ENCODE results near the gene RNF222.
"Not testable (repeated sequence)": the region's sequence is repeated elsewhere in the genome, so short reads cannot be mapped to it uniquely, and the experiment has no call there.

The RNF222 gene

DNA sequence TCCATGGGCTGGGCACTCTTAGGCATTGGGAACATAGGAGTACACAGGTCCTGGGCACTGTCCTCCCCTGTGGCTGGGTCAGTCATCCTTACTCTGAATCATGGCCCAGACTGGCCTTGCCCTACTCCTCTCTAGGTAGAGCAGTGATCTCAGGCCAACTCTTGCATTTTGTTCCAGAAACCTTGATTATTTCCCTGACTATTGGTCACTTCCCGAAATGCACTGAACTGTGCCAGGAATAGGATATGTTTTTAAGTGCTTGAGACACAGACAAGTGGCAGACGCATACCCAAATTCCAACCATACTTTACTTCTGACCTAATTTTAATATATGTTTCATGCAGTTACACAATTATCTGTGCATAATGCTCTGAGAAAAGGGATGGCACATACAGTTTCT is 31.4 kb downstream of the RNF222 start:
- H3K9me3 Mint-ChIP-seq, result no peaks in the 10 kb centered on the region
- peaks cover 15% of the 10 kb centered on the region for H3K36me3 Mint-ChIP-seq (ENCODE audit: insufficient read depth)
- no peak for ATAC-seq (replicated peaks)
- no peak overlapping the region for H3K27ac Mint-ChIP-seq
- H3K4me3 Mint-ChIP-seq, result no peak overlapping the region
- no peaks in the 10 kb centered on the region for H3K27me3 Mint-ChIP-seq
- H3K4me1 Mint-ChIP-seq (ENCODE audit: low read depth in 2 of 2), result no peaks in the 10 kb centered on the region
- no peak for DNase-seq

DNA sequence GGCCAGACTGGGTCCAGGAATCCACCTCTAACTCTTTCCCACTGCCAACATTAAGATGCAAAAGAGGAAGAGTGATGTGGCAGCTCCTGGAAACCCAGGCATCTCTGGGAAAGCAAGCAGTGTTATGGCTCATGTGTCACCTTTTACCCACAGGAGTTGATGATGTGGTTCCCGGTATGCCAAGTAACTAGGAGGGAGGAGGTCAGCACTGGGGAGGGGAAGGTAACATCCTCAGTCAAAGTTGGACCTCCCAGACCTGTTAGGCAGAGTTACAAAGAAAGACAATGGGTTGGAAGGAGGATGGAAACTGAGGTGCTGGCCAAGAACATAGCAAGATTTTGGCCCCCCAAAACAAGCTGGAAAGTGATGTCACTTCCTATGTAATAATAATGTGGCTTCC is 32.5 kb downstream of the RNF222 start:
- H3K27ac Mint-ChIP-seq, result no peak overlapping the region
- peaks cover 15% of the 10 kb centered on the region for H3K36me3 Mint-ChIP-seq (ENCODE audit: insufficient read depth)
- no peaks in the 10 kb centered on the region for H3K9me3 Mint-ChIP-seq
- H3K4me3 Mint-ChIP-seq, result no peak overlapping the region
- DNase-seq (no peak), ATAC-seq (replicated peaks) (no peak)
- H3K4me1 Mint-ChIP-seq (ENCODE audit: low read depth in 2 of 2), result no peaks in the 10 kb centered on the region
- no peaks in the 10 kb centered on the region for H3K27me3 Mint-ChIP-seq

DNA sequence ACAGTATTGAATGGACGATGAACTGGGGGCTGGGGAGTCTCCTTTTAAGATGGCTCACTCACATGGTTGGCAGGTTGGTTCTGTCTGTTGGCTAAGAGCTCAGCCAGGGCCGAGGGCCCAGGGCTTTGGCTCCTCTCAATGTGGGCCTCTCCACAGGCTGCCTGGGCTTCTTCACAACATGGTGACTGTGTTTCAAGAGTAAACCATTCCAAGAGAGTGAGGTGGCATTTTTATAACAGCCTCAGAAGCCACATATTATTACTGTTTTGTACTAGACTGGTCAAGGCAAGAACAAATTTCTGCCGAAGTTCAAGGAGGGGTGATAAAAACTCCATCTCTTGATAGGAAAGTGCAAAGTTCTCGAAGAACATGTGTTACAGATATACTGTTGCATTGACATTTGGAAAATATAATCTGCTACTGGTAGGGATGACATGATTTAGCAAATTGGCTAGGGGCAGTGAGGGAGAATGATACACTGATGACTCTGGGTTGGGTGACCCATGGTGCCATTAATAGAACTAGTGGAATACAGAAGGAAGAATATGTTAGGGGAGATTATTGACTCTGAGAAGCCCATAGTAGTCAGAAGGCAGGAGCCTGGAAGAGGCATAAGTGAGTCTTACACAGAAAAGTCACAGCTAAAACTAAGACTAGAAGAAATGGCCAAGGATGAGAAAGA is 34.8 kb downstream of the RNF222 start:
- H3K36me3 Mint-ChIP-seq (ENCODE audit: insufficient read depth), result peaks cover 8% of the 10 kb centered on the region
- DNase-seq (no peak), ATAC-seq (replicated peaks) (no peak)
- no peak overlapping the region for H3K27ac Mint-ChIP-seq
- H3K4me1 Mint-ChIP-seq (ENCODE audit: low read depth in 2 of 2), result no peaks in the 10 kb centered on the region
- H3K4me3 Mint-ChIP-seq, result no peak overlapping the region
- no peaks in the 10 kb centered on the region for H3K27me3 Mint-ChIP-seq
- H3K9me3 Mint-ChIP-seq, result no peaks in the 10 kb centered on the region

DNA sequence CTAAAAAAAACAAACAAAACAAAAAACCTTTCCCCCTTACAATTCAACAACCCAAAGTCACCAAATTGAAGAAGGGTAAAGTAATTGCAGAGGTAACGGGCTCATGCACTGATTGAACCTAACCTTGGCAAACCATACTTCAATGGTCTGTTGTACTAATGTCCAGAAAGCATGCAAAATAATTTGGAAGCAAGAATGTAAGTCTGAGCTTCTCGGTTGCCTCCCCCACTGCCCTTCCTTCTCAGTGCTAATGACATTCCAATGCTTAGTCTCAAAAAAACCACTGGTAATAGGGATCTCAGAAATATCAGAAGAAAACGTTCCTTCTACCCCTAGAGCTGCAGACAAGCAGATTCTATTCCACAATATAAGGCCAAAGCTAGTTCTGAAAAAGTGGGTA is 36.9 kb downstream of the RNF222 start:
- Mint-ChIP-seq H3K4me1 (ENCODE audit: low read depth in 2 of 2) (no peaks in the 10 kb centered on the region), H3K27ac (no peak overlapping the region), H3K27me3 (no peaks in the 10 kb centered on the region), H3K36me3 (ENCODE audit: insufficient read depth) (no peaks in the 10 kb centered on the region), H3K9me3 (no peaks in the 10 kb centered on the region), H3K4me3 (no peak overlapping the region)
- ATAC-seq (replicated peaks), result no peak
- no peak for DNase-seq

DNA sequence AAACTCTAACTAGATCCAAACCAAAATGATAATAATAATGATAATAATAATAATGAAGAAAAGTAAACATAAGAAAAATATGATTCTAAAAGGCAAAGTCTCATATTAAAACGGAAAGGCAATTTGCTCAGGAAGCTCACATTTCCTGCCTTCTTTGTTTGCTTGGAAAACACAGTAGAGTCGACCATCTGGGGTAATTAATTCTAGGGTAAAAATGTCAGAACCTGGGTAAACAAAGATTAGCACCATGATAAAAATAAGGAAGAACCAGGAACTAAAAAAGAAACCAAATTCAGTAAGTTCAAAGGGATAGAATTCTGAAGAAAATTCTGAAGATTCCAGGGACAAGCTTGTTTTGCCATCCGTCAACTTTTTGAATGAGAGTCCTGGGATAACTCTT is 37.4 kb downstream of the RNF222 start:
- no peak overlapping the region for H3K27ac Mint-ChIP-seq
- no peaks in the 10 kb centered on the region for H3K9me3 Mint-ChIP-seq
- no peak for DNase-seq

DNA sequence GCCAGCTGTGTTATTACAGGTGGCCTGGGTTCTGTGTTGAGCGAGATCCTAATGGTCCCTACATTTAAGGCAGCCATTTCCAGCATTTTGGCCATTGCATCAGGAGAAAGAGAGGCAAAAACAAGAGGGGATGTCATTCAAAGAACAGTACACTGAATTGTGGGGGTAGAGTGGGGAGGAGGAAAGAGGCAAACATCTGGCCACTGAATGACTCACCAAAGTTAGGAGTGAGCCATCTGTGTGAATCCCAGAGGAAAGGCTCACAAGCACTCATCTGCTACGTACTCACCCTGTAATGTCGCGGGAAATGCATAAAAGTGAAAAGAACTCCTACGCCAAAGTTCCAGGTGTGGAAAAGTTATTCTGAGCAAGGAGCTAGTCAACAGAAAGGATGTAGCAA is 37.9 kb downstream of the RNF222 start:
- Mint-ChIP-seq H3K4me1 (ENCODE audit: low read depth in 2 of 2) (no peaks in the 10 kb centered on the region), H3K4me3 (no peak overlapping the region), H3K27ac (no peak overlapping the region), H3K9me3 (no peaks in the 10 kb centered on the region), H3K36me3 (ENCODE audit: insufficient read depth) (no peaks in the 10 kb centered on the region), H3K27me3 (no peaks in the 10 kb centered on the region)
- DNase-seq (no peak), ATAC-seq (replicated peaks) (no peak)

More for the DNA sequence above, 37.4 kb downstream of the RNF222 start:
- ATAC-seq (replicated peaks), result no peak
- Mint-ChIP-seq H3K27me3 (no peaks in the 10 kb centered on the region), H3K36me3 (ENCODE audit: insufficient read depth) (no peaks in the 10 kb centered on the region), H3K4me3 (no peak overlapping the region), H3K4me1 (ENCODE audit: low read depth in 2 of 2) (no peaks in the 10 kb centered on the region)

DNA sequence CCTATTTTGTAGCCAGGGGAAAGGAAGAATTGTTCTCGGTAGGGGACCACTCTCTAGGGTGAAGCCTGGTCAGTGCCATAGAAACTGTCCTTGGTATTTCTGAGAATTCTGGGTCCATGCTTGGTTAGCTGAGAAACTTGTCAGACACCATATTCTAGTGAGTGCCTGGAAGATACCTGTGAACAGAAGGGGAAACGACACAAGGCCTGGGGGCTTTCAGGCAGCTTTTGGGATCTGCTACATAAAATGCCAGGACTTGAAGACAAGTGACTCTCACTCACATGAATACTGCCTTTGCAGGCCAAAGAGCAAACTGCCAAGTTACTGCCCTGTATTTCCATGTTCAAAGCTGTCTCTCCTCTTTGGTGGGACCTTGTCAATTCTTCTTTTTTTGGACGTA is 39.7 kb downstream of the RNF222 start:
- no peaks in the 10 kb centered on the region for H3K9me3 Mint-ChIP-seq
- DNase-seq (no peak), ATAC-seq (replicated peaks) (no peak)
- H3K36me3 Mint-ChIP-seq (ENCODE audit: insufficient read depth), result no peaks in the 10 kb centered on the region
- H3K27me3 Mint-ChIP-seq, result peaks cover 0 to 9% of the 10 kb centered on the region in 2 donors
- H3K4me3 Mint-ChIP-seq, result no peak overlapping the region
- H3K4me1 Mint-ChIP-seq (ENCODE audit: low read depth in 2 of 2), result no peaks in the 10 kb centered on the region
- no peak overlapping the region for H3K27ac Mint-ChIP-seq

DNA sequence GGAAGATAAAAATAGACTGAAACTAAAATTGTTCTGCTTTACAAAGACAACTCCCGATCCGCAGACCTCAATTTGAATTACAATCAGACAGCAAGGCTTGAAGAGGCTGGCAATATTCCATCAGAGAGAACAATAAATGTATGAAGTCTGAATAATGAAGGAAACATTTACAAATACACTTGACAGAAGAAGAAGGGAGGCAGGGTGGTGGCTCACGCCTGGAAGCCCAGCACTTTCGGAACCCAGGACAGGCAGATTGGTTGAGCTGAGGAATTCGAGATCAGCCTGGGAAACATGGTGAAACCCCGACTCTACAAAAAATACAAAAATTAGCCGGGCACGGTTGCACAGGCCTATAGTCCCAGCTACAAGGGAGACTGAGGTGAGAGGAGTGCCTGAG is 43.4 kb downstream of the RNF222 start:
- no peaks in the 10 kb centered on the region for H3K4me1 Mint-ChIP-seq (ENCODE audit: low read depth in 2 of 2)
- H3K27me3 Mint-ChIP-seq, result peaks cover 11 to 24% of the 10 kb centered on the region in 2 donors
- H3K9me3 Mint-ChIP-seq, result no peaks in the 10 kb centered on the region
- no peaks in the 10 kb centered on the region for H3K36me3 Mint-ChIP-seq (ENCODE audit: insufficient read depth)
- H3K27ac Mint-ChIP-seq, result no peak overlapping the region
- H3K4me3 Mint-ChIP-seq, result no peak overlapping the region
- ATAC-seq (replicated peaks) (no peak), DNase-seq (no peak)

DNA sequence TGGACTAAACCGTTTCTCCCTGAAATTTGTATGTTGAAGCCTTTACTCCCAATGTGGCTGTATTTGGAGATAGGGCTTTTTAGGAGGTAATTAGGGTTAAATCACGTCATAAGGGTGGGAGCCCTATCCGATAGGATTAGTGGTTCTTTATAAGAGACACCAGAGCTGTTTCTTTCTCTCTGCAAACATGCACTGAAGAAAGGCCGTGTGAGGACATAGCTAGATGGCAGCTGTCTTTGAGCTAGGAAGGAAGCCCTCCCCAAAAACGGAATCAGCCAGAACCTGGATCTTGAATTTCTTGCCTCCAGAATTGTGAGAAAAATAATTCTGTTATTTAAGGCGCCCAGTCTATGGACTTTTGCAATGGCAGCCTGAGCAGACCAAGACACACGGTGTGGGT is 43.9 kb downstream of the RNF222 start:
- H3K4me3 Mint-ChIP-seq, result no peak overlapping the region
- H3K27ac Mint-ChIP-seq, result no peak overlapping the region
- no peaks in the 10 kb centered on the region for H3K9me3 Mint-ChIP-seq
- H3K27me3 Mint-ChIP-seq, result peaks cover 11 to 24% of the 10 kb centered on the region in 2 donors
- ATAC-seq (replicated peaks), result no peak
- no peak for DNase-seq
- H3K36me3 Mint-ChIP-seq (ENCODE audit: insufficient read depth), result no peaks in the 10 kb centered on the region
- no peaks in the 10 kb centered on the region for H3K4me1 Mint-ChIP-seq (ENCODE audit: low read depth in 2 of 2)

DNA sequence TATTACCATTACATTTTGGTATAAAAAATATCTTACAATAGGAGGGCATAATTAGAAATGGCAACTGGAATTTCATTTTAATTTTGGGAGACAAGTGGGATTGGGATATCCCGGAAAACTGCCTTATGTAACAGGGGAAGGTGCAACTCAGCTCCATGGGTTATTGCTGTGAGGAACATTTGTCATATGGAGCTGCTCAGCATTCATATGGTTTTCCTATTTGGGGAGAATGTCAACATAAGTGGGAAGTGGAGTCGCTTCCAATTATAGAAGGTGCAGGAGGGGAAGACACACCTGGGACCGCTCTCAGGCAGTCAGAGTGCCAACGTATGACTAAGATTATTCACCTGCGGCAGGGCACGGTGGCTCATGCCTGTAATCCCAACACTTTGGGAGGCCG is 47.3 kb downstream of the RNF222 start:
- H3K27me3 Mint-ChIP-seq, result peaks cover 32 to 51% of the 10 kb centered on the region in 2 donors
- no peaks in the 10 kb centered on the region for H3K4me1 Mint-ChIP-seq (ENCODE audit: low read depth in 2 of 2)
- no peak overlapping the region for H3K4me3 Mint-ChIP-seq
- ATAC-seq (replicated peaks) (no peak), DNase-seq (no peak)
- no peaks in the 10 kb centered on the region for H3K9me3 Mint-ChIP-seq
- H3K27ac Mint-ChIP-seq, result no peak overlapping the region
- H3K36me3 Mint-ChIP-seq (ENCODE audit: insufficient read depth), result no peaks in the 10 kb centered on the region

DNA sequence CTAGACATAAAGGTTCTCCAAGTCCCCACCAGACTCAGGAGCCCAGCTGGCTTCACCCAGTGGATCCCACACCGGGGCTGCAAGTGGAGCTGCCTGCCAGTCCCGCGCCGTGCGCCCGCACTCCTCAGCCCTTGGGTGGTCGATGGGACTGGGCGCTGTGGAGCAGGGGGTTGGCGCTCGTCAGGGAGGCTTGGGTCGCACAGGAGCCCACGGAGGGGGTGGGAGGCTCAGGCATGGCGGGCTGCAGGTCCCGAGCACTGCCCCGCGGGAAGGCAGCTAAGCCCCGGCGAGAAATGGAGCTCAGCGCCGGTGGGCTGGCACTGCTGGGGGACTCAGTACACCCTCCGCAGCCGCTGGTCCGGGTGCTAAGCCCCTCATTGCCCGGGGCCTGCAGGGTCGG is 50.6 kb downstream of the RNF222 start:
- not testable (repeated sequence) for H3K9me3 Mint-ChIP-seq; H3K4me3 Mint-ChIP-seq; H3K36me3 Mint-ChIP-seq (ENCODE audit: insufficient read depth); DNase-seq; H3K27ac Mint-ChIP-seq; H3K4me1 Mint-ChIP-seq (ENCODE audit: low read depth in 2 of 2); ATAC-seq (replicated peaks)
- peaks cover 32 to 49% of the 10 kb centered on the region in 2 donors for H3K27me3 Mint-ChIP-seq

DNA sequence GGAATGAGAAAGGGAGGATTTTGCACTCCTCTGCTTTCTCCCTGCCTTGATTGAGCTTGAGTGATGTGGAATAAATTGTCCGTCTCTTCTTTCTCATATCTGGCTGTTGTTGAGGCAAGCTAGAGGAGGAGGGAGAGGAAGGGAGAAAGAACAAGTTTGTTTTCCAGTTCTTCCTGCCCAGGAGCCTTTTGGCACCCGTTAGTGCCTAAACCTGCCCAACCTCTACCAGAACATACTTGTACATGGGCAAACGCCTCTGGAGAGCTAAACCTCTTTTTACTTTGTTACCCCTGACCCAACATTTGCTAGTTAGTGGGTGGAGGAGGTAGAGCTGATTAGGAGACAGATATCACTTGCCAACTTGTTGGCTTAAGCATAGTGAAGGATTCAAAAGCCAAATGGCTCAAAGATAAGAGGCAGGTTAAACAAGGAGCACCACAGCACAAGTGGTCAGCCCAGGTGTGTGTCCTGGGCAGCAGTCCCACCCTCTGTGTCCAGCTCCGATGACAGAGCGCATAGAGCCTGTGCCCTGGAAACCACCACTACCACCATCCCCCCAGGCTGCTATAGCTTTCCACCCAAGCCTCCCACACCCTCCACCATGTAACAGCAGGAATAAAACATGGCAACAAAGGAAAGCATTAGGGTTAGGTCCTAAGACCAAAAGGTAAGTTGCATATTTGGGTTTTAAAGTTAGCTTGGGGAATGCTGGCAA is 51.5 kb downstream of the RNF222 start:
- Mint-ChIP-seq H3K27me3 (peaks cover 32 to 49% of the 10 kb centered on the region in 2 donors), H3K4me3 (no peak overlapping the region), H3K27ac (no peak overlapping the region), H3K36me3 (ENCODE audit: insufficient read depth) (no peaks in the 10 kb centered on the region), H3K9me3 (no peaks in the 10 kb centered on the region), H3K4me1 (ENCODE audit: low read depth in 2 of 2) (no peaks in the 10 kb centered on the region)
- ATAC-seq (replicated peaks) (no peak), DNase-seq (no peak)

DNA sequence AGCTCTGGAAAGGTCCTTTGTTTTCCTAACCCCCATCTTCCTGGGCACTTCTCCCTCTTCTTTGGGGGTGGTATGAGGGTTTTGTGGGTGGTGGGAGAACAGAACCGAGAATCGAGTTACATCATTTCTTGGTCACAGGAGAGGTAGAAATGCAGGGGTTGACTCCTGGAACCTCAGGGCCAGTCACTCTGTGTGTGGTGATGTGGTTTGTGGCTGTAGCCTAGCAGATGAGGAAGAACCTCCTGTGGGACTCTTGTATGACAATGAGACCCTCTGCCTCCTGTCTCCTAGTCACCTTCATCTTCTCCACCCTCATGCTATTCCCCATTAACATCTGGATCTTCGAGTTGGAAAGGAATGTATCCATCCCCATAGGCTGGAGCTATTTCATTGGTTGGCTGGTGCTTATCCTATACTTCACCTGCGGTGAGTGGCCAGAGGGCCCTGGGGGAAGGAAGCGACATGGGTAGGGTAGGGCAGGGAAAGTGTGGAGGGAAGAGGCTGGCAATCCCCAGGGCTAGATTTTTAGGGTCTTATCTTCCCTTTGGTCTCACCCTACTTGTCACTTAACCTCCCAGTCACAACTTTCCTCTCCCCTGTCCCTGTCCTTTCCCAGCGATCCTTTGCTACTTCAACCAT is 52.5 kb downstream of the RNF222 start:
- H3K36me3 Mint-ChIP-seq (ENCODE audit: insufficient read depth), result no peaks in the 10 kb centered on the region
- no peak overlapping the region for H3K4me3 Mint-ChIP-seq
- no peaks in the 10 kb centered on the region for H3K9me3 Mint-ChIP-seq
- DNase-seq, result no peak
- no peaks in the 10 kb centered on the region for H3K4me1 Mint-ChIP-seq (ENCODE audit: low read depth in 2 of 2)
- no peak for ATAC-seq (replicated peaks)
- peaks cover 29 to 44% of the 10 kb centered on the region in 2 donors for H3K27me3 Mint-ChIP-seq
- H3K27ac Mint-ChIP-seq, result no peak overlapping the region

DNA sequence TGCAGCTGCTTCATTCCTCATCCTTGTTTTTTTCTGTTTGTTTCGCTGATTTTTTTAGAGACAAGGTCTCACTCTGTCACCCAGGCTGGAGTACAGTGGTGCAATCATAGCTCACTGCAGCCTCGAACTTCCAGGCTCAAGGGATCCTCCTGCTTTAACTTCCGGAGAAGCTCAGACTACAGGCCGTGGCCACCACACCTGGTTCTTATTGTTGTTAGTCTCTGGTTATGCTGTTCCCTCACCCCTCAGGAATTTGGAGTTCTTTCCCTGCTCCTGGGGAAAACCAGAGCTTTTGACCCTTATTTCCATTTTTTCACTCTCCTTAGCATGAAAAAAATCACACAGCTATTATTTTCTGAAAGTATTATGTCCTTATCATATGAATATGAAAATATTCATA is 56.2 kb downstream of the RNF222 start:
- Mint-ChIP-seq H3K4me1 (ENCODE audit: low read depth in 2 of 2) (peaks cover 5 to 8% of the 10 kb centered on the region in 2 donors), H3K4me3 (no peak overlapping the region), H3K36me3 (ENCODE audit: insufficient read depth) (no peaks in the 10 kb centered on the region), H3K27ac (no peak overlapping the region), H3K9me3 (no peaks in the 10 kb centered on the region), H3K27me3 (peaks cover 10 to 21% of the 10 kb centered on the region in 2 donors)
- ATAC-seq (replicated peaks) (no peak), DNase-seq (no peak)
